ENCODE data around the gene HAP1. TPM values are rescaled to one million over a fixed set of nuclear protein-coding genes. Genes with fewer than 3 reads are reported as not detected.
A peak's percentile ranks its signal among the peaks of the same experiment; 100 is the strongest.

The HAP1 gene
- total RNA-seq, 1 donor from 2014 or later, result 0.62 TPM

DNA sequence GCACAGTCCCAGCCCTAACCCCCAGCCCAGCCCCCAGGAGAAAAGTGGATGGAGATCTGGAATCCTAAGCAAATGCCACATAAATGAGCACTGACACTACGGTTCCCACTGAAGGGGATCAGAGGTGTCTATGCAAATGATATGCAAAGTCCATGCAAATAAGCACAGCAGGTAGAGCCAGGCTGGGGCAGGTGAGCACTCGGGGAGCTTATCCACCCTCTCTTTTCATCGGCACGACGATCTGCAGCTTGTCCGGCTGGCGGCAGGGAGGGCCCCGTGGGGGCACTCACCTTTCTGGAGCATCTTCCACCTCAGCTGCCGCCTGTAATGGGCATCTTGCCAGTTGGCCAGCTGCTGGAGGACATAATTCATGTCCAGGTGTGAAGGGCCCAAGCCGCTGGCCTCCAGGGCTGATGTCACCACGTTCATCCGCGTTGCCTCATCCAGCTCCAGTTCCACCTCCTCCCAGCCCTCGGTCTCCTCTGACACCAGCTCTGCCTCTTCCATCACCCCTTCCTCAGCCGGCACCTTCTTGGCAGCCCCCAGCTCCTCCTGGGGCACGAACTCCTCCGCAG, 9.9 kb downstream of the HAP1 start:
- TF ChIP-seq, protein P1, sequence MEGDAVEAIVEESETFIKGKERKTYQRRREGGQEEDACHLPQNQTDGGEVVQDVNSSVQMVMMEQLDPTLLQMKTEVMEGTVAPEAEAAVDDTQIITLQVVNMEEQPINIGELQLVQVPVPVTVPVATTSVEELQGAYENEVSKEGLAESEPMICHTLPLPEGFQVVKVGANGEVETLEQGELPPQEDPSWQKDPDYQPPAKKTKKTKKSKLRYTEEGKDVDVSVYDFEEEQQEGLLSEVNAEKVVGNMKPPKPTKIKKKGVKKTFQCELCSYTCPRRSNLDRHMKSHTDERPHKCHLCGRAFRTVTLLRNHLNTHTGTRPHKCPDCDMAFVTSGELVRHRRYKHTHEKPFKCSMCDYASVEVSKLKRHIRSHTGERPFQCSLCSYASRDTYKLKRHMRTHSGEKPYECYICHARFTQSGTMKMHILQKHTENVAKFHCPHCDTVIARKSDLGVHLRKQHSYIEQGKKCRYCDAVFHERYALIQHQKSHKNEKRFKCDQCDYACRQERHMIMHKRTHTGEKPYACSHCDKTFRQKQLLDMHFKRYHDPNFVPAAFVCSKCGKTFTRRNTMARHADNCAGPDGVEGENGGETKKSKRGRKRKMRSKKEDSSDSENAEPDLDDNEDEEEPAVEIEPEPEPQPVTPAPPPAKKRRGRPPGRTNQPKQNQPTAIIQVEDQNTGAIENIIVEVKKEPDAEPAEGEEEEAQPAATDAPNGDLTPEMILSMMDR (IDR thresholded peaks at IDR 0.05), result no peak
- H3K9me3 ChIP-seq, result no peaks in the 10 kb centered on the region
- no peak overlapping the region for H3K4me3 ChIP-seq
- H3K27ac ChIP-seq, result no peak overlapping the region
- DNase-seq (no peak), ATAC-seq (no peak)
- H3K4me1 ChIP-seq, result no peaks in the 10 kb centered on the region
- no peaks in the 10 kb centered on the region for H3K27me3 ChIP-seq (ENCODE audit: low read depth)
- intact Hi-C loops (cut with DNase I), result no loop called here
- H3K36me3 ChIP-seq, result no peaks in the 10 kb centered on the region

DNA sequence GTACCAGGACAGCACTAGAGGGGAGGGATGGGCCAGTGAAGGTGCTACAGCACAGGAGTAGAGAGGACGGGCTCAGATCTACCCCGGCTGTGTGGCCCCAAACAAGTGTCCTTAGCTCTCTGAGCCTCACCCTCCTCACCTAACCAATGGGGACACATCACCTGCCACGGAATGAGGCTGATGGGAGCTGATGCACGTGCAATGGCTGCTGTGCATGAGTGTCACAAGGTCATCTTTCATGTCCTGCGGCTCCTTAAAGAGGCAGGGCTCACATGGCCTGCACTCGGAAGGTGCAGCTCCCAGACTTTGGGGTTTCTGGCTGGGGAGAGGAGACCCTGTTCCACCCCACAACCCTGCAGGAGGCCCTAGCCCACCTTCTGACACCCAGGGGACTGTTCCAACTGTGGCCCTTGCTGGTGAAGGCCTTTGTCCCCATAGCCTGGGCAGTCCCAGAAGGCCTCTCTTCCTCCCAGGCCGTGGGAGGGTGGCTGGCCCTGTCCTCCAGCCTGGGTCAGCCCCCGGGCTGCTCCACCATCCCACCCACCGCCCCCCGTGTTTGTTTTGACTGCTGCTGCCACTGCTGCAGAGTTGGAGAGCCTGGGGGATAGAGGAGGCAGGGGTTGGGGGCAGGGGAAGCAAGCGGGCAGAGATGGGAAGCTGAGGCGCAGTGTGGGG, 10.5 kb downstream of the HAP1 start:
- TF ChIP-seq, protein P1 (IDR thresholded peaks at IDR 0.05), result no peak
- no peak overlapping the region for H3K27ac ChIP-seq
- ATAC-seq (peak in 1 of 2 donors; percentile 31), DNase-seq (no peak)
- no peaks in the 10 kb centered on the region for H3K9me3 ChIP-seq
- intact Hi-C loops (cut with DNase I), result no loop called here
- no peaks in the 10 kb centered on the region for H3K36me3 ChIP-seq
- H3K4me1 ChIP-seq, result no peaks in the 10 kb centered on the region
- H3K27me3 ChIP-seq (ENCODE audit: low read depth), result no peaks in the 10 kb centered on the region
- H3K4me3 ChIP-seq, result no peak overlapping the region

DNA sequence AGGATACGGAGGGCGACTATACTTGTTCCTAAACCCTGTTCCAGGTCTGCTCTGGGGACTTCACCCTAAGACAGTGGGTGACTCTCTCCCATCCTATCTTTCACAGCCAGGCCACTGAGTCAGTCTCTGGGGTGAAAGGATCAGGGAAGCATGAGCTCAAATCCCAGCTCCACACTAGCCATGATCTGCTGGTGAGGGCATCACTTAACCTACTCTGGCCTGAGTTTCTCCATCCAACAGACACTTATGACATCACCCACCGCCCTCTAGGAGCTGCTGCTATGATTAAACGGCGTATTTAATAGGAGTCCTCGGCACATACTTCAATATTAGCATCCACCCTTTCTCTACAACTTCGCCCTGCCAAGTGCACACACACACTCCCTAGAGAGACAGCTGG, 12.2 kb downstream of the HAP1 start:
- TF ChIP-seq, protein P1 (IDR thresholded peaks at IDR 0.05), result no peak
- Histone ChIP-seq H3K36me3 (no peaks in the 10 kb centered on the region), H3K9me3 (no peaks in the 10 kb centered on the region), H3K4me1 (no peaks in the 10 kb centered on the region), H3K4me3 (no peak overlapping the region), H3K27ac (no peak overlapping the region), H3K27me3 (ENCODE audit: low read depth) (no peaks in the 10 kb centered on the region)
- ATAC-seq (no peak), DNase-seq (no peak)
- intact Hi-C loops (cut with DNase I), result no loop called here

DNA sequence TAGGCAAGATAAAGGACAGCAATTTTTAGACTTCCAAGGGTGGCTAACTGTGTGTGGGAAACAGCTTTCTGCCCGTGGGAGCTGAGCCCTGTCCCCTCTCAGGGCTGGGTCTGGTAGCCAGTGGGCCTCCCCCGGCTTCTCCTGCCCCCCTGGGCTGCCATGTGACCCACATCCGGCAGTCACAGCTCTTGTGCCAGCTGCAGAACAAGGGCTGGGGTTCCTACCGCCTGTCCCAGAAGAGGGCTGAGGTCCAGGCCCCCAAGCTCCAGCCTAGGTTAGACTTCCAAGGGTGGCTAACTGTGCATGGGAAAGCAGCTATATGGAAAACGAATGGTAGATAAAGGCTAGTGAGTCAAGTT, 16.2 kb downstream of the HAP1 start:
- H3K9me3 ChIP-seq, result no peaks in the 10 kb centered on the region
- ATAC-seq, result peak in 1 of 2 donors; percentile 12
- H3K27ac ChIP-seq, result no peak overlapping the region
- intact Hi-C loops (cut with DNase I), result no loop called here
- no peaks in the 10 kb centered on the region for H3K4me1 ChIP-seq
- H3K4me3 ChIP-seq, result no peak overlapping the region
- TF ChIP-seq, protein P1 (IDR thresholded peaks at IDR 0.05), result no peak
- no peaks in the 10 kb centered on the region for H3K27me3 ChIP-seq (ENCODE audit: low read depth)
- no peaks in the 10 kb centered on the region for H3K36me3 ChIP-seq
- DNase-seq, result no peak

DNA sequence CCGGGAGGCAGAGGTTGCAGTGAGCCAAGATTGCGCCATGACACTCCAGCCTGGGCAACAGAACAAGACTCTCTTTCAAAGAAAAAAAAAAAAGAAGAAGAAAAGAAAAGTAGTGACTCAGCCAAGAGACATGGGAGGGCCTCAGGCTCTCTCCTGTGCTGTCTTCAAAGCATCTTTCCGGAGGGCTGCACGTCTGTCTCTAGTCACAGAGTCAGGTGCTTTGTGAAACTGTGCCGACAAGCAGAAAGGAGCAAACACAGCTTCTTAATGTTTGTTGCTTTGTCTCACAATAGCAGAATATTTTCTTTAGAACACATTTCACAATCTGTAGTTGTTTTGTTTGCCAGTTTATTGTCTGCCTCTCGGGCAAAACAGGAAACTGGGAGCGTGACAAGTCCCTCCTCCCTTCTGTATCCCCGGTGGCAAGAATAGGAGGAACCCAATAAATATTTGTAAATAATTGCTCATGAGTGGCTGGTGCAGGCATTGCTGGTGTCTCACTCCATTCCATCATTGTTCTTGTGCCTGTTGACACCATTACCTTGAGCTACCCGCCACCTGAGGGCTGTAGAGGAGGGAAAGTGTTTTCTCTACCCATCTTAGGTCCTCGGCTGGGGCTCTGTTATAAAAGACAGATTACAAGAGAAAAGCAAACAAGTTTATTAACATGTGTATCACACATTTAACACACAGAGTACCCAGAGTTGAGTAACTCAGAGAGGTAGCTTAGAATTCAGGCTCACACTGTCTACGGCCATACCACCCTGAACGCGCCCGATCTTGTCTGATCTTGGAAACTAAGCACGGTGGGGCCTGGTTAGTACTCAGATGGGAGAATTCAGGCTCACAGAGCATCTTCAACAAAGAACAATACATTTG, 16.8 kb downstream of the HAP1 start:
- TF ChIP-seq, protein P1 (IDR thresholded peaks at IDR 0.05), result no peak
- Histone ChIP-seq H3K9me3 (no peaks in the 10 kb centered on the region), H3K4me1 (no peaks in the 10 kb centered on the region), H3K27ac (no peak overlapping the region), H3K4me3 (no peak overlapping the region), H3K27me3 (ENCODE audit: low read depth) (no peaks in the 10 kb centered on the region), H3K36me3 (no peaks in the 10 kb centered on the region)
- intact Hi-C loops (cut with DNase I), result no loop called here
- no peak for DNase-seq
- ATAC-seq, result peak in 1 of 2 donors; percentile 34
